Erythroblast (primary cell): ENCODE data around the gene EIF3I.

Experiments
- DNase-seq, 2 experiments: peaks; one replicate each; lab custom pipeline; 2025; lab: John Stamatoyannopoulos, UW
- GATA1 ChIP-seq: IDR thresholded peaks from 2 replicates; pipeline ENCODE4 v1.6.1; 2011; ENCODE audit warnings: low read depth, mild to moderate bottlenecking, control low read depth, low read length, moderate library complexity
- POLR2A ChIP-seq: IDR thresholded peaks from 2 replicates; pipeline ENCODE4 v1.6.1; 2011; ENCODE audit warnings: mild to moderate bottlenecking, low read length

Gene EIF3I

GRCh38 chr1:32205401-32206370, 16.5 kb upstream of the EIF3I start, which contains the start of gene IQCC:
Gene IQCC, plus strand, starts transcription at chr1:32205671. Its CDS starts 11 bp downstream, at chr1:32205682.
- TF ChIP-seq GATA1 (no peak), POLR2A (peak; percentile 90)
- DNase-seq: peak; percentile 91 to 94

GRCh38 chr1:32208469-32208868, 13.7 kb upstream of the EIF3I start:
- DNase-seq: no peak
- no peak for TF ChIP-seq GATA1
- no peak for TF ChIP-seq POLR2A

- no peak for TF ChIP-seq GATA1
- peak; percentile 37 for TF ChIP-seq POLR2A
- peak; percentile 78 to 85 for DNase-seq
Observed at GRCh38 chr1:32208891-32209328, 13.3 kb upstream of the EIF3I start, which contains the start of gene DCDC2B. Gene DCDC2B, plus strand, starts transcription at chr1:32209089. Its CDS starts 5 bp downstream, at chr1:32209094.

DNA sequence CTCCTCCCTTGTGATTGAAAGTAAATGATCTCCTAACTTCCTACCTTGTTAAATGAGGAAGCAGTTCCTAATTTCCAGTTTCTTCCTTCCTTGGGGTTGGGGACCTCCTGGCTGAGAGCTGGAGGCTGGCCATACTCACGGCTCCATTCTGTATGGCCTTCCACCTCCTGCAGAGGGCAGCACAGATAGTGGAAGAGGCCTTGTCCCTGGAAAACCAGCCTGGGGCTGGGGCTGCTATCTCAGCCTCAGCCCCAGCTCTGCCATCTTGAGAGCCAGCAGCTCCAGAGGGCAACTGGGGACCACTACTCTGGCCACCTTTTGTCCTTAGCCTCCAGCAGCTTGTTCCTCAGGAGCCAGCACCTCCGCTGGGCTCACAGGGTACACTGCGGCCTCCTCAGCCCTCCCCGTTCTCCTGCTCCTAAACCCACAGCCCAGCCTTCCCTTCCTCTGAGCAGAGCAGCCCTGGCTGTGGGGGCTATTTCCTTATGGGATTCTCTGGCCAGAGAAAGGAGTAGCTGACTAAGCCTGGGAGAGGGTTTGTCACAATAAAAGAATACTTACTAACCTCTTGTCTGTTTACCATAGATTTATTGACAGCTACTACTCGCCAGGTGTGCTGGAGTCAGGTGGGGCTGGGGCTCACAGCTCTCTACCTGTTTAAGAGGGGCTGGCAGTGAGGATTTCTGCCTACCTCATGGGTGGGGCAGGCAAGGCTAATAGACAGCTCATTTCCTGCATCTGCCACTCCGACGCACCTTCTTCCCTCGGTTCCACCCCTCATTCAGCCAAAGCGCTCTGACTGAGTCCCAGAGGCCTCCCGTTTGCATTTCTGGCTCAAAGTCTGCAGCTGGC, 6.4 kb upstream of the EIF3I start:
- no peak for TF ChIP-seq GATA1
- no peak for TF ChIP-seq POLR2A
- DNase-seq: peak; percentile 62 to 73

- DNase-seq: no peak
- TF ChIP-seq GATA1 (no peak), POLR2A (no peak)
Observed at GRCh38 chr1:32216566-32216965, 5.6 kb upstream of the EIF3I start.

GRCh38 chr1:32219022-32219421, 3.2 kb upstream of the EIF3I start:
- DNase-seq: no peak
- TF ChIP-seq GATA1: no peak
- TF ChIP-seq POLR2A: no peak

DNA sequence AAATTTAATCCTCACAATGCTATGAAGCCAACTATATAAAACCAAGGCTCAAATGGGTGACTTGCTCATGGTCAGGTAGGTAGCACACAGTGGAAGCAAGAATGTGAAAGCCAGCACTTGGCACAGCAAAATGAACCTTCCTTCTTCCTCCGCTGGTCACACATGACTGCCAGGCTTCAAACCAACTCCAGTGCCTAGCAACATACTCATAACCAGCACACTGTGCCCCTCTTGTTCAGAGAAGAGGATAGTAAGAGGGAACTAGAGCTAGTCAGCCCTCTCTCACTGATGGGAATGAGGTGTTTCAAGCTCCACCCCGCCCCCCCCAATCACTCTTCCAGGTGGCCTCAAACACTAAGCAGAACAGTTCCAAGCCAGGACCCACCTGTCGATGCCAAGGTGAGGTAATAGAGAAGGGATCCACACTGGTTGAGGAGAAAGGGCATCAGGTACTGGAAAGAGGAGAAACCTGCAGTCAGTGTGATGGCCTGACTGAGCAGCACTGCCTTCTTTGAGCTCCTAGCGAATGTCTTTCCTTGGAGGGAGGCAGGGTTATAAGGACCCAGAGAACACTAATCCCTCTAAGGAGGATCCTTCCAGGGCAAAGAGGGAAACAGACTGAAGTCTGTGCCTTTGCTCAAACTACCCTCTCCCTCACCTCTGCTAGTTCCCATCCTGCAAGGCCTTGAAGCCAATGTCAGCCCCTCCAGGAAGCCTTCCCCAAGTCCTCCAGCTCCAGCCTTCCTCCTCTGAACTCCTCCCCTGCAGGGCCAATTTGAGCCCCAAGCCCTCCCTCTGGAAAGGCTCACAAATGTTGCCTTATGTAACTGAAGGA, 1.2 kb upstream of the EIF3I start:
- DNase-seq: no peak
- TF ChIP-seq POLR2A (no peak), GATA1 (no peak)

DNA sequence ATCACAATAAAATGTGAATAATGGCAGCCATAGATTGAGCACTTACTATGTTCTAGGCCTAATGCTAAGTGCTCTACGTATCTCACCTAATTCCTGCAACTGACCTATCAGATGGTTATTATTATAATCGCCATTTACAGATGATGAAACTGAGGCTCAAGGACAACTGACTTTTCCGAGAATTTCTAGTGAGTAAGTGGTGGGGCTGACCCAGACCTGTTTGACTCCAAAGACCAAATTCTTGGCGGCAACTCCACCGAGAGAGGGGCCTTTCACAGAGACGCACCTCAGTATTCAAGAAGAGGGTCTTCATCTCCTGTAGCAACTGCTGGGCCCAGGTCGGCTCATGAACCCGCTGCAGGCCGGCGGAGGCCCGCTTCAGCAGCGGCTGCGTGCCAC, 627 bp upstream of the EIF3I start:
- DNase-seq: no peak
- TF ChIP-seq POLR2A (no peak), GATA1 (no peak)

DNA sequence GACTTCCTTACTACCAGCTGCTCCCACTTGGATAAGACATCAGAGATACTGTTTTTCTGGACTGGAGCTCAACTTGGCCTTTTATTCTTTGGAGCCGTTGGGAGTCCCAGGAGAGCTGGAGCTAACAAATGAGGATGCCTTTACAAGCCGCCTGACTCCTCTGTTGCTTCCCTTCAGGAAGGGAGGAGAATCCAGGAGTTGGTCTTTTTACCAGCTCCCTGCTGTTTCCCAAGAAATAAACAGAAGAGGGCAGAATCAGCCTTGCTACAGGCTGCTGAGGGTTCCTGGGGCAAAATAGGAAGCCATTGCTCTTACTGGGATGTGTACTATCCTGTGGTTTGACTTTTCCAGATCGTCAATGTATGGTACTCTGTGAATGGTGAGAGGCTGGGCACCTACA, 1.5 kb downstream of the EIF3I start:
- DNase-seq: no peak
- TF ChIP-seq GATA1 (no peak), POLR2A (no peak)

DNA sequence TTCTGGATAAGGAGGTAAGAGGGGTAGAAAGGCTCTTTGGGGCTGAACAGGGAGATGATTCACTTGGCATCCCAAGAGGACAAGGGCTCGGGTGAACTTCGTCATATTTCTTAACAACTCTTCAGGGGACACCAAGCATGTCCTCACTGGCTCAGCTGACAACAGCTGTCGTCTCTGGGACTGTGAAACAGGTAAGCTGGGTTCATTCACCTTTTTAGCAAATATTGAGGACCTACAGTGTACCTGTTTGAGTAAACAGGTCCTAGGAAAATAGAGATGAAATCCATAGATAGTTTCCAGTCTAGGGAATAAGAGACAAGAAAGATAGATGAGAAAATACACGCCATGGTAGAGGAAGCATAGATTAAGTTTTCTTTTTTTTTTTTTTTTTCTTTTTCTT, 2.1 kb downstream of the EIF3I start:
- no peak for TF ChIP-seq GATA1
- no peak for TF ChIP-seq POLR2A
- DNase-seq: no peak

DNA sequence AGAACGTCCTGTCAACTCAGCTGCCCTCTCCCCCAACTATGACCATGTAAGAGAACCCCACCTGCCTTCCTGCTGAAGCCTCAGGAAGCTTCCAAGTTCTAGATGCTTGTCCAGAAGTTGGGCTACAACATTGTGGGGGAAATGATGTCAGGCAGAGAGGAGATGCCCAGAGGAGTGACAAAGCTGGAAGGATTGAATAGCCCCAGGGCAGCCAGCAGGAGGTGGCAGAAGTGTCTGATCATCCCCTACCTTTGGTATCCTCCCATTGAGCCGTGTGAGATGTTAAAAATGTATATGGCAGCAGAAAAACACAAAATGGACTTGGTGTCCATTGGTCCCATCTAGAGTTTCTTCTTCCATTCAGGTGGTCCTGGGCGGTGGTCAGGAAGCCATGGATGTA, 6.6 kb downstream of the EIF3I start:
- TF ChIP-seq GATA1 (no peak), POLR2A (no peak)
- DNase-seq: no peak

GRCh38 chr1:32231843-32232432, 9.7 kb downstream of the EIF3I start:
- DNase-seq: no peak
- peak; percentile 31 for TF ChIP-seq POLR2A
- no peak for TF ChIP-seq GATA1

DNA sequence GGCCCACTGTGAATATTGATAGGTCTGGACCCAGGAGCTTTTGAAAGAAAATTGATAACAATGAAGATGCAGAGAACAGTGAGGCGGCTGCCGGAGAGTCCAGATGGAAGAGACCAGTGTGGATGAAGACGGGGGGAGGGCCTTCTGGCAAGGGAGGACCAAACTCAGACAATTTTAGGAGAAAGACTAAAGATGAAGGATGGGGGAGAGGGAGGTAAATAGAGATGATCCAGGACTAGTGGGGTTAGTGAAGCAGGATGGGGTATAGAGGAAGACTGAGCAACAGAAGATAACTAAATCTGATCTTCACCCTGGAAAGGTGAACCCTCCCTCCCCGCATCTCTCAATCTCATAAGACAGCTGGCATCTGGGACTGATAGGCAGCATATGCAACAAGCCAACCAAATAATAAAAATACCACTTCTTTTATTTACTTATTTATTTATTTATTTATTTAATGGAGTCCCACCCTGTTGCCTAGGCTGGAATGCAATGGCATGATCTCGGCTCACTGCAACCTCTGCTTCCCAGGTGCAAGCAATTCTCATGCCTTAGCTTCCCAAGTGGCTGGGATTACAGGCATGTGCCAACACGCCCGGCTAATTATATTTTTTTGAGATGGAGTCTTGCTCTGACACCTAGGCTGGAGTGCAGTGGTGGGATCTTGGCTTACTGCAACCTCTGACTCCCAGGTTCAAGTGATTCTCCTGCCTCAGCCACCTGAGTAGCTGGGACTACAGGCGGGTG, 10.5 kb downstream of the EIF3I start:
- TF ChIP-seq GATA1 (no peak), POLR2A (no peak)
- DNase-seq: no peak
